H1 (cell line): Measurements from ENCODE around the gene TSC2. TPM values are rescaled to one million over a fixed set of nuclear protein-coding genes. Genes with fewer than 3 reads are reported as not detected.

Experiments used
- ASH2L ChIP-seq: fragments of 200-600, 300-600 bp; sonication (generic); IDR thresholded peaks from one replicate; pipeline ENCODE4 v1.7.1; 2017; ENCODE audit warnings: low read length
- BACH1 ChIP-seq: IDR thresholded peaks from 2 replicates; pipeline ENCODE4 v1.6.1; 2012; ENCODE audit warnings: low read length, improper control_type of control experiment
- HDAC6 ChIP-seq: IDR thresholded peaks from one replicate; pipeline ENCODE4 v1.7.1; 2012; ENCODE audit warnings: low read depth, mild to moderate bottlenecking, inconsistent platforms, low read length, moderate library complexity
- TAF1 ChIP-seq: IDR thresholded peaks from 2 replicates; pipeline ENCODE4 v1.6.1; 2011; ENCODE audit warnings: mild to moderate bottlenecking, low read depth, low read length
- TAF7 ChIP-seq: optimal IDR thresholded peaks from 2 replicates; pipeline ENCODE3; 2011; ENCODE audit warnings: low read depth, mild to moderate bottlenecking, inconsistent platforms, low read length, moderate library complexity, borderline replicate concordance
- polyA plus RNA-seq, 7 experiments: library from polyadenylated mRNA; depleted of rRNA in 3 of 7; stranded (reverse) in 5 of 7; unstranded in 2 of 7; fragments of >200 nt in 5 of 7; fragments of 200-250 nt in 2 of 7; gene quantifications; 1 replicate in 5 of 7; 2 replicates in 1 of 7; 4 replicates in 1 of 7; pipeline versions ENCODE4 v1.2.1 to v1.2.3, GENCODE V29; 2011 to 2013; ENCODE audit warnings: missing spikeins in 2 of 7, mixed read lengths in 2 of 7
- total RNA-seq: library from RNA; stranded (reverse); fragmentation: NEBNext Ultra II Directional; extraction: Animal tissue kit (Norgen Biotek cat#: 25700); gene quantifications from 2 replicates; pipeline ENCODE4 v1.2.1, GENCODE V29; 2021
- TF ChIP-seq, protein P1 (sequence below): fragments of 300-600 bp; sonication (generic); IDR thresholded peaks from 2 replicates; pipeline ENCODE4 v1.7.1; 2012; ENCODE audit warnings: low read length, moderate library complexity, mild to moderate bottlenecking, inconsistent platforms; ENCODE audit not compliant: insufficient replicate concordance

TSC2 gene
- total and polyA plus RNA-seq, 2 of the 8 experiments (the other 6 are each of a cell fraction or from before 2014, with no cell fraction given) = 65.9 to 96.6 TPM

GRCh38 chr16:2058872-2059271 lies 11.1 kb downstream of the TSC2 start (continued):
- TF ChIP-seq, protein P1, sequence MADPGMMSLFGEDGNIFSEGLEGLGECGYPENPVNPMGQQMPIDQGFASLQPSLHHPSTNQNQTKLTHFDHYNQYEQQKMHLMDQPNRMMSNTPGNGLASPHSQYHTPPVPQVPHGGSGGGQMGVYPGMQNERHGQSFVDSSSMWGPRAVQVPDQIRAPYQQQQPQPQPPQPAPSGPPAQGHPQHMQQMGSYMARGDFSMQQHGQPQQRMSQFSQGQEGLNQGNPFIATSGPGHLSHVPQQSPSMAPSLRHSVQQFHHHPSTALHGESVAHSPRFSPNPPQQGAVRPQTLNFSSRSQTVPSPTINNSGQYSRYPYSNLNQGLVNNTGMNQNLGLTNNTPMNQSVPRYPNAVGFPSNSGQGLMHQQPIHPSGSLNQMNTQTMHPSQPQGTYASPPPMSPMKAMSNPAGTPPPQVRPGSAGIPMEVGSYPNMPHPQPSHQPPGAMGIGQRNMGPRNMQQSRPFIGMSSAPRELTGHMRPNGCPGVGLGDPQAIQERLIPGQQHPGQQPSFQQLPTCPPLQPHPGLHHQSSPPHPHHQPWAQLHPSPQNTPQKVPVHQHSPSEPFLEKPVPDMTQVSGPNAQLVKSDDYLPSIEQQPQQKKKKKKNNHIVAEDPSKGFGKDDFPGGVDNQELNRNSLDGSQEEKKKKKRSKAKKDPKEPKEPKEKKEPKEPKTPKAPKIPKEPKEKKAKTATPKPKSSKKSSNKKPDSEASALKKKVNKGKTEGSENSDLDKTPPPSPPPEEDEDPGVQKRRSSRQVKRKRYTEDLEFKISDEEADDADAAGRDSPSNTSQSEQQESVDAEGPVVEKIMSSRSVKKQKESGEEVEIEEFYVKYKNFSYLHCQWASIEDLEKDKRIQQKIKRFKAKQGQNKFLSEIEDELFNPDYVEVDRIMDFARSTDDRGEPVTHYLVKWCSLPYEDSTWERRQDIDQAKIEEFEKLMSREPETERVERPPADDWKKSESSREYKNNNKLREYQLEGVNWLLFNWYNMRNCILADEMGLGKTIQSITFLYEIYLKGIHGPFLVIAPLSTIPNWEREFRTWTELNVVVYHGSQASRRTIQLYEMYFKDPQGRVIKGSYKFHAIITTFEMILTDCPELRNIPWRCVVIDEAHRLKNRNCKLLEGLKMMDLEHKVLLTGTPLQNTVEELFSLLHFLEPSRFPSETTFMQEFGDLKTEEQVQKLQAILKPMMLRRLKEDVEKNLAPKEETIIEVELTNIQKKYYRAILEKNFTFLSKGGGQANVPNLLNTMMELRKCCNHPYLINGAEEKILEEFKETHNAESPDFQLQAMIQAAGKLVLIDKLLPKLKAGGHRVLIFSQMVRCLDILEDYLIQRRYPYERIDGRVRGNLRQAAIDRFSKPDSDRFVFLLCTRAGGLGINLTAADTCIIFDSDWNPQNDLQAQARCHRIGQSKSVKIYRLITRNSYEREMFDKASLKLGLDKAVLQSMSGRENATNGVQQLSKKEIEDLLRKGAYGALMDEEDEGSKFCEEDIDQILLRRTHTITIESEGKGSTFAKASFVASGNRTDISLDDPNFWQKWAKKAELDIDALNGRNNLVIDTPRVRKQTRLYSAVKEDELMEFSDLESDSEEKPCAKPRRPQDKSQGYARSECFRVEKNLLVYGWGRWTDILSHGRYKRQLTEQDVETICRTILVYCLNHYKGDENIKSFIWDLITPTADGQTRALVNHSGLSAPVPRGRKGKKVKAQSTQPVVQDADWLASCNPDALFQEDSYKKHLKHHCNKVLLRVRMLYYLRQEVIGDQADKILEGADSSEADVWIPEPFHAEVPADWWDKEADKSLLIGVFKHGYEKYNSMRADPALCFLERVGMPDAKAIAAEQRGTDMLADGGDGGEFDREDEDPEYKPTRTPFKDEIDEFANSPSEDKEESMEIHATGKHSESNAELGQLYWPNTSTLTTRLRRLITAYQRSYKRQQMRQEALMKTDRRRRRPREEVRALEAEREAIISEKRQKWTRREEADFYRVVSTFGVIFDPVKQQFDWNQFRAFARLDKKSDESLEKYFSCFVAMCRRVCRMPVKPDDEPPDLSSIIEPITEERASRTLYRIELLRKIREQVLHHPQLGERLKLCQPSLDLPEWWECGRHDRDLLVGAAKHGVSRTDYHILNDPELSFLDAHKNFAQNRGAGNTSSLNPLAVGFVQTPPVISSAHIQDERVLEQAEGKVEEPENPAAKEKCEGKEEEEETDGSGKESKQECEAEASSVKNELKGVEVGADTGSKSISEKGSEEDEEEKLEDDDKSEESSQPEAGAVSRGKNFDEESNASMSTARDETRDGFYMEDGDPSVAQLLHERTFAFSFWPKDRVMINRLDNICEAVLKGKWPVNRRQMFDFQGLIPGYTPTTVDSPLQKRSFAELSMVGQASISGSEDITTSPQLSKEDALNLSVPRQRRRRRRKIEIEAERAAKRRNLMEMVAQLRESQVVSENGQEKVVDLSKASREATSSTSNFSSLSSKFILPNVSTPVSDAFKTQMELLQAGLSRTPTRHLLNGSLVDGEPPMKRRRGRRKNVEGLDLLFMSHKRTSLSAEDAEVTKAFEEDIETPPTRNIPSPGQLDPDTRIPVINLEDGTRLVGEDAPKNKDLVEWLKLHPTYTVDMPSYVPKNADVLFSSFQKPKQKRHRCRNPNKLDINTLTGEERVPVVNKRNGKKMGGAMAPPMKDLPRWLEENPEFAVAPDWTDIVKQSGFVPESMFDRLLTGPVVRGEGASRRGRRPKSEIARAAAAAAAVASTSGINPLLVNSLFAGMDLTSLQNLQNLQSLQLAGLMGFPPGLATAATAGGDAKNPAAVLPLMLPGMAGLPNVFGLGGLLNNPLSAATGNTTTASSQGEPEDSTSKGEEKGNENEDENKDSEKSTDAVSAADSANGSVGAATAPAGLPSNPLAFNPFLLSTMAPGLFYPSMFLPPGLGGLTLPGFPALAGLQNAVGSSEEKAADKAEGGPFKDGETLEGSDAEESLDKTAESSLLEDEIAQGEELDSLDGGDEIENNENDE = no peak
- TF ChIP-seq ASH2L = no peak
- TF ChIP-seq HDAC6 = no peak
- no peak for TF ChIP-seq TAF1
- no peak for TF ChIP-seq BACH1
- no peak for TF ChIP-seq TAF7
